ENCODE data around the gene NR2F1.

- TF ChIP-seq POLR2AphosphoS5 (IDR thresholded peaks at IDR 0.05; ENCODE audit: borderline replicate concordance, low read depth, low read length) (no peak), EZH2 (IDR thresholded peaks at IDR 0.05) (no peak)
These were observed 6.8 kb downstream of the NR2F1 start for GRCh38 chr5:93589829-93590215.
